ENCODE results near the gene CAMK2B. TPM values are rescaled to one million over a fixed set of nuclear protein-coding genes. Genes with fewer than 3 reads are reported as not detected.

Gene CAMK2B
- polyA plus RNA-seq, 3 donors: 0.13 TPM; not detected in 2

DNA sequence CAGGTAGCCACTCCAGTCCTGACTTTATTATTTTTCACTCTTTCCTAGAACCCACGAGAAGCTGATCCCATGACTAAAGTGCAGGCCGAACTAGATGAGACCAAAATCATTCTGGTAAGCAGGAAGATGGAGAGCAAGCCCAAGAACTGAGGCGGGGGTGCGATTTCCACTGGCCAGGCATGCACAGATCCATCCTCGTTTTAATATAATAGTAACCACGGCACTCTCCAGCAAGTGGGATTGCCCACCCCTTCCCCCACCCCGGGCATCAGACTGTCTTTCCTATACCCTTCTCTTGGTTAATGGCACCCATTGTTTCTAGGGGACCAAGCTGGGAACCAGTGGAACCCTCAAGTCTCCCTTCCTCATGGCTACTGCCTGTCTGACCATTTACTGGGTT lies 117.3 kb downstream of the CAMK2B start:
- Histone ChIP-seq H2AFZ (ENCODE audit: insufficient read depth, low read depth, low read length, poor library complexity, severe bottlenecking) (no peak overlapping the region), H3K4me1 (ENCODE audit: control insufficient read depth in 1 of 2, insufficient read depth in 2 of 2, low read length in 2 of 2) (no peaks in the 10 kb centered on the region), H3K9me3 (replicated peaks in 1 of 2; ENCODE audit: control insufficient read depth in 1 of 2, insufficient read depth in 1 of 2, low read length in 2 of 2) (no peaks in the 10 kb centered on the region), H3K79me2 (ENCODE audit: insufficient read depth, low read length) (peaks cover 14% of the 10 kb centered on the region), H3K36me3 (replicated peaks in 1 of 2; ENCODE audit: control insufficient read depth in 1 of 2, insufficient read depth in 2 of 2, low read length in 2 of 2) (peaks cover 90 to 97% of the 10 kb centered on the region in 2 donors), H3K4me2 (replicated peaks; ENCODE audit: extremely low read depth, low read length, poor library complexity, severe bottlenecking) (no peak overlapping the region), H3K9ac (ENCODE audit: insufficient read depth, low read length, poor library complexity, severe bottlenecking) (no peak overlapping the region), H3K27me3 (ENCODE audit: control insufficient read depth in 2 of 2, insufficient read depth in 2 of 2, low read length in 2 of 2) (no peaks in the 10 kb centered on the region), H3K27ac (ENCODE audit: low read depth in 1 of 2, low read length in 2 of 2) (no peak overlapping the region), H4K20me1 (ENCODE audit: insufficient read depth, low read length) (peaks cover 33% of the 10 kb centered on the region), H3K4me3 (replicated peaks in 1 of 3; ENCODE audit: low read depth in 2 of 3, low read length in 3 of 3) (no peak overlapping the region)
- TF ChIP-seq, protein P1, sequence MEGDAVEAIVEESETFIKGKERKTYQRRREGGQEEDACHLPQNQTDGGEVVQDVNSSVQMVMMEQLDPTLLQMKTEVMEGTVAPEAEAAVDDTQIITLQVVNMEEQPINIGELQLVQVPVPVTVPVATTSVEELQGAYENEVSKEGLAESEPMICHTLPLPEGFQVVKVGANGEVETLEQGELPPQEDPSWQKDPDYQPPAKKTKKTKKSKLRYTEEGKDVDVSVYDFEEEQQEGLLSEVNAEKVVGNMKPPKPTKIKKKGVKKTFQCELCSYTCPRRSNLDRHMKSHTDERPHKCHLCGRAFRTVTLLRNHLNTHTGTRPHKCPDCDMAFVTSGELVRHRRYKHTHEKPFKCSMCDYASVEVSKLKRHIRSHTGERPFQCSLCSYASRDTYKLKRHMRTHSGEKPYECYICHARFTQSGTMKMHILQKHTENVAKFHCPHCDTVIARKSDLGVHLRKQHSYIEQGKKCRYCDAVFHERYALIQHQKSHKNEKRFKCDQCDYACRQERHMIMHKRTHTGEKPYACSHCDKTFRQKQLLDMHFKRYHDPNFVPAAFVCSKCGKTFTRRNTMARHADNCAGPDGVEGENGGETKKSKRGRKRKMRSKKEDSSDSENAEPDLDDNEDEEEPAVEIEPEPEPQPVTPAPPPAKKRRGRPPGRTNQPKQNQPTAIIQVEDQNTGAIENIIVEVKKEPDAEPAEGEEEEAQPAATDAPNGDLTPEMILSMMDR (IDR thresholded peaks at IDR 0.05): no peak
- Mint-ChIP-seq H3K4me3 (no peak overlapping the region), H3K27ac (no peak overlapping the region), H3K9me3 (no peaks in the 10 kb centered on the region), H3K27me3 (ENCODE audit: low read depth in 3 of 3) (no peaks in the 10 kb centered on the region), H3K4me1 (peaks cover 4% of the 10 kb centered on the region), H3K36me3 (peaks cover 89 to 91% of the 10 kb centered on the region in 2 donors)
- WGBS (ENCODE audit: insufficient coverage): 100% methylated on average over 7 of the region's 7 CpGs
- DNase-seq: no peak
- intact Hi-C loops (cut with micrococcal nuclease): no loop called here

DNA sequence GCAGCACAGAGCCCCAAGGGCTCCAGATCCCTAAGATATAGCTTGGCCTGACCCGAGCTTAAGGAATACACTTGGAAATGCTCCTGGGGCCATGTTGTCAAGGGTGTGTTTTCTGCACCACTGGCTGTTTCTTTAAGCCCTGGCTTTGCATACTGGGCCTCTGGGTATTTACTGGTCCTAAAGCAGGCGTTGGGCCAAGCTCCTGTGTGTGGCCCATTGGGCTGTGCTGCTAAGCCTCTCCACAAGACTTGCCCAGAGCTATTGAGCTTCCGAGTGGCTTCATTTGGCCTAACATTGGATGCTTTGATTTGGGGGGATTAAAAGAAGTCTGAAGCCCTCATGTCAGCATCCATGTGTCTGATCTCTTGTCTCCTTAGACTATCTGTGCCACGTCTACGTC lies 119.4 kb downstream of the CAMK2B start:
- no peak overlapping the region for H3K4me2 ChIP-seq (replicated peaks; ENCODE audit: extremely low read depth, low read length, poor library complexity, severe bottlenecking)
- no peaks in the 10 kb centered on the region for H3K9me3 Mint-ChIP-seq
- peaks cover 20% of the 10 kb centered on the region for H3K4me1 Mint-ChIP-seq
- no peak for DNase-seq
- peaks cover 33% of the 10 kb centered on the region for H3K79me2 ChIP-seq (ENCODE audit: insufficient read depth, low read length)
- intact Hi-C loops (cut with micrococcal nuclease): no loop called here
- peaks cover 12 to 15% of the 10 kb centered on the region in 2 donors for H3K4me1 ChIP-seq (ENCODE audit: control insufficient read depth in 1 of 2, insufficient read depth in 2 of 2, low read length in 2 of 2)
- H3K27ac ChIP-seq (ENCODE audit: low read depth in 1 of 2, low read length in 2 of 2): no peak overlapping the region
- peaks cover 48% of the 10 kb centered on the region for H4K20me1 ChIP-seq (ENCODE audit: insufficient read depth, low read length)
- 96% methylated on average over 5 of the region's 5 CpGs for WGBS (ENCODE audit: insufficient coverage)
- no peaks in the 10 kb centered on the region for H3K9me3 ChIP-seq (replicated peaks in 1 of 2; ENCODE audit: control insufficient read depth in 1 of 2, insufficient read depth in 1 of 2, low read length in 2 of 2)
- H3K9ac ChIP-seq (ENCODE audit: insufficient read depth, low read length, poor library complexity, severe bottlenecking): no peak overlapping the region
- peaks cover 70 to 72% of the 10 kb centered on the region in 2 donors for H3K36me3 Mint-ChIP-seq
- no peak overlapping the region for H2AFZ ChIP-seq (ENCODE audit: insufficient read depth, low read depth, low read length, poor library complexity, severe bottlenecking)
- TF ChIP-seq, protein P1 (IDR thresholded peaks at IDR 0.05): no peak
- no peak overlapping the region for H3K27ac Mint-ChIP-seq
- no peak overlapping the region for H3K4me3 Mint-ChIP-seq
- no peak overlapping the region for H3K4me3 ChIP-seq (replicated peaks in 1 of 3; ENCODE audit: low read depth in 2 of 3, low read length in 3 of 3)
- no peaks in the 10 kb centered on the region for H3K27me3 ChIP-seq (ENCODE audit: control insufficient read depth in 2 of 2, insufficient read depth in 2 of 2, low read length in 2 of 2)
- peaks cover 70 to 76% of the 10 kb centered on the region in 2 donors for H3K36me3 ChIP-seq (replicated peaks in 1 of 2; ENCODE audit: control insufficient read depth in 1 of 2, insufficient read depth in 2 of 2, low read length in 2 of 2)
- H3K27me3 Mint-ChIP-seq (ENCODE audit: low read depth in 3 of 3): no peaks in the 10 kb centered on the region

Measured in CD14-positive monocyte (primary cell).